ENCODE measurements around the gene ABCB8. TPM values are rescaled to one million over a fixed set of nuclear protein-coding genes. Genes with fewer than 3 reads are reported as not detected.
"Not testable (repeated sequence)": the region's sequence is repeated elsewhere in the genome, so short reads cannot be mapped to it uniquely, and the experiment has no call there.

ABCB8 gene
- total and polyA plus RNA-seq, 11 donors, result 13.6 to 34.5 (median 26.0) TPM

- Histone ChIP-seq H3K9me3 (no peaks in the 10 kb centered on the region), H3K36me3 (peaks cover 0 to 9% (median 2%) of the 10 kb centered on the region in 9 donors), H3K27ac (peak overlapping the region in 1 of 12 donors; percentile 42), H3K4me3 (peak overlapping the region in 1 of 12 donors; percentile 1), H3K27me3 (peaks cover 0 to 16% (median 0%) of the 10 kb centered on the region in 9 donors), H3K4me1 (peaks cover 0 to 80% (median 39%) of the 10 kb centered on the region in 12 donors)
- ATAC-seq, result no peak
- TF ChIP-seq CTCF (IDR thresholded peaks at IDR 0.05) (no peak), POLR2A (IDR thresholded peaks at IDR 0.05) (no peak)
- 38 to 56% (median 45%) methylated on average over 15 to 18 of the region's 18 CpGs for WGBS, 4 donors
- intact Hi-C loops (cut with DNase I), result no loop called here
- no peak for DNase-seq
Measured at GRCh38 chr7:151010307-151011096, 17.7 kb upstream of the ABCB8 start.

DNA sequence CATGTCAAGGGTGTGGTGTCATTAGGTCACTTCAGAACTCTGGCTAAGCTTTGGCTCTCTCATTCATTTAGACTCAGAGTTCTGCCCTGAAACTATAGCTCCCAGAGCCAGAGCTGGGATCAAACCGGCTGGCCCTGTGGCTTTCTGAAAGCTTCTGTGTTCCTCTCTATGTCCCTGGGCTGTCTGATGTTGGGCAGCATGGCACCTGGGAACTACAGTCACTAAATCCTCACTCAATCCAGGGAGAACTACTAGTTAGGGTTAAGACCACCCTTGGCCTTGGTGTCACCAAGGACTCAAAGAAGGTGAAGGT is 17.2 kb upstream of the ABCB8 start:
- Histone ChIP-seq H3K27ac (peak overlapping the region in 1 of 12 donors; percentile 42), H3K9me3 (no peaks in the 10 kb centered on the region), H3K36me3 (peaks cover 0 to 6% (median 0%) of the 10 kb centered on the region in 9 donors), H3K4me1 (peaks cover 0 to 80% (median 39%) of the 10 kb centered on the region in 12 donors), H3K4me3 (no peak overlapping the region), H3K27me3 (peaks cover 0 to 16% (median 0%) of the 10 kb centered on the region in 9 donors)
- 60 to 93% (median 82%) methylated on average over 1 of the region's 1 CpG for WGBS, 4 donors
- TF ChIP-seq CTCF (IDR thresholded peaks at IDR 0.05), result no peak
- TF ChIP-seq POLR2A (IDR thresholded peaks at IDR 0.05), result no peak
- intact Hi-C loops (cut with DNase I), result no loop called here
- DNase-seq, result no peak
- ATAC-seq, result no peak

DNA sequence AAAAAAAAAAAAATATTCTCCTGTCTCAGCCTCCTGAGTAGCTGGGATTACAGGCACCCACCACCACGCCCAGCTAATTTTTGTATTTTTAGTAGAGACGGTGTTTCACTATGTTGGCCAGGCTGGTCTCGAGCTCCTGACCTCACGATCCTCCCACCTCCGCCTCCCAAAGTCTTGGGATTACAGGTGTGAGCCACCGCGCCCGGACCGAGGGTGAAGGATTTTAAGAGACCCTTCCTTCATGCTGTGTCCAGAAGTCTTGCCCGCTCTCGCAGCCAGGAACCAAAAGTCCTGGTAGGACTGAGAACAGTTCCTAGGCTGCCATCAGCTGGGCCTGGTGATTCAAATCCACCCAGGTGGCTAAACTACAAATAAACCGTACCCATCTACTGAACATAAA is 16.6 kb upstream of the ABCB8 start:
- intact Hi-C loops (cut with DNase I), result loop anchor here in 1 of 10 donors (2.0 kb wide), 1 partner anchor 99 kb away; no protein-coding TSS in a partner anchor
- not testable (repeated sequence) for H3K4me3 ChIP-seq, H3K9me3 ChIP-seq, H3K27ac ChIP-seq, H3K36me3 ChIP-seq, DNase-seq, ATAC-seq
- Histone ChIP-seq H3K4me1 (peaks cover 0 to 79% (median 37%) of the 10 kb centered on the region in 12 donors), H3K27me3 (peaks cover 0 to 17% (median 0%) of the 10 kb centered on the region in 9 donors)
- 86 to 94% (median 89%) methylated on average over 12 of the region's 12 CpGs for WGBS, 4 donors

DNA sequence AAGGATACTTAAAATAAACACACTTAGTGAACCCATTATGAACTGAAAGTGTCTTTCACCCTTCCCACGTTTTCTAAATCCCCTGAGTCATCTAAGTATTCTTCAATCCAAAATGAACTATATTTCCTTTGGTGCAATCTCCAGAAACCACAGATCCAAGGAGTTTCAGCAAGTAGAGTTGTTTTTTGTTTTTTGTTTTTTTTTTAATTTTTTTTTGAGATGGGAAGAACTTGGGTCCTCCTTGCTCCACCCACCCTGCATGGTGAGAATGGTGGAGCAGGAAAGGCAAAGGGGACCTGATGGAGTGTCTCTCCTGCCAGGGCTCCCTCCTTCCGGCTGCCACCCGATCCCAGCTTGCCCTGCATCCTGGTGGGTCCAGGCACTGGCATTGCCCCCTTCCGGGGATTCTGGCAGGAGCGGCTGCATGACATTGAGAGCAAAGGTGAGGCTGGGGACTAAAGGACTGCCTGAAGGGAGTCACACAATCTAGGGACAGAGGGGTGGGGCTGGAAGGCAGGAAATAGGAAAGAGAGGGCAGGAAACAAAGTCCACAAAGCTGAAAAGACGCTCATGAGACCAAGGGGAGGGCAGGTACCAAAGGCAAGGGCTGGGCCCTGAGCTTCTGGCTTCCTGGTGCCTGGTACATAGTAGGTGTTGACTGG is 16.1 kb upstream of the ABCB8 start:
- peaks cover 0 to 22% (median 0%) of the 10 kb centered on the region in 9 donors for H3K27me3 ChIP-seq
- peaks cover 0 to 73% (median 31%) of the 10 kb centered on the region in 12 donors for H3K4me1 ChIP-seq
- H3K36me3 ChIP-seq, result peaks cover 0 to 6% (median 0%) of the 10 kb centered on the region in 9 donors
- ATAC-seq (no peak), DNase-seq (no peak)
- intact Hi-C loops (cut with DNase I), result loop anchor here in 1 of 10 donors (2.0 kb wide), 1 partner anchor 99 kb away; no protein-coding TSS in a partner anchor
- no peaks in the 10 kb centered on the region for H3K9me3 ChIP-seq
- WGBS, 4 donors, result 65 to 75% (median 72%) methylated on average over 6 of the region's 6 CpGs
- H3K4me3 ChIP-seq, result no peak overlapping the region
- H3K27ac ChIP-seq, result peak overlapping the region in 2 of 12 donors; percentile 13 to 29
- no peak for TF ChIP-seq POLR2A (IDR thresholded peaks at IDR 0.05)
- no peak for TF ChIP-seq CTCF (IDR thresholded peaks at IDR 0.05)

Data from heart left ventricle (tissue), 16 donors.